ENCODE measurements around the gene SRSF6.

The SRSF6 gene

GRCh38 chr20:43460172-43460829 lies 2.6 kb downstream of the SRSF6 start:
- no peak overlapping the region for H3K27ac ChIP-seq
- H3K9ac ChIP-seq: no peak overlapping the region
- TF ChIP-seq Cebpa-rat (IDR thresholded peaks at IDR 0.05): no peak
- no peak overlapping the region; the same call in 1 of the 2 replicates for H3K4me2 ChIP-seq
- no peaks in the 10 kb centered on the region for H3K9me3 ChIP-seq
- peaks cover 24% of the 10 kb centered on the region for H3K4me1 ChIP-seq
- peaks cover 65% of the 10 kb centered on the region for H3K36me3 ChIP-seq
- H3K27me3 ChIP-seq: no peaks in the 10 kb centered on the region
- peaks cover 73% of the 10 kb centered on the region for H4K20me1 ChIP-seq
- no peak overlapping the region for H3K4me3 ChIP-seq

DNA sequence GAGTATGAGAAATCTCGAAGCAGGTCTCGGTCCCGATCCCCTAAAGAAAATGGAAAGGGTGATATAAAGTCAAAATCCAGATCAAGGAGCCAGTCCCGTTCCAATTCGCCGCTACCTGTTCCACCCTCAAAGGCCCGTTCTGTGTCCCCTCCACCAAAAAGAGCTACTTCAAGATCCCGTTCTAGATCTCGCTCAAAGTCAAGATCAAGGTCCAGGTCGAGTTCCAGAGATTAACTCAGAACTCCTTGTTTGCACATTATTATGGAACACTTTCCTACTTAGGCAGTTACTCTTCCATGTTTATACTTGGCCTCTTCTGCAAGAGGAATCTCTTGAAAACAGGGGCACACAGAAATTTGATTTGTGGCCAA lies 3.1 kb downstream of the SRSF6 start:
- H3K27ac ChIP-seq: no peak overlapping the region
- no peak overlapping the region for H3K9ac ChIP-seq
- no peaks in the 10 kb centered on the region for H3K27me3 ChIP-seq
- TF ChIP-seq Cebpa-rat (IDR thresholded peaks at IDR 0.05): no peak
- peaks cover 24% of the 10 kb centered on the region for H3K4me1 ChIP-seq
- H3K36me3 ChIP-seq: peaks cover 70% of the 10 kb centered on the region
- no peaks in the 10 kb centered on the region for H3K9me3 ChIP-seq
- H4K20me1 ChIP-seq: peaks cover 78% of the 10 kb centered on the region
- H3K4me3 ChIP-seq: no peak overlapping the region
- no peak overlapping the region for H3K4me2 ChIP-seq

GRCh38 chr20:43461894-43462659 lies 4.4 kb downstream of the SRSF6 start:
- Histone ChIP-seq H3K4me1 (peaks cover 16% of the 10 kb centered on the region), H3K4me2 (no peak overlapping the region), H3K9ac (no peak overlapping the region), H3K27me3 (no peaks in the 10 kb centered on the region), H3K4me3 (no peak overlapping the region), H3K27ac (no peak overlapping the region), H3K9me3 (no peaks in the 10 kb centered on the region), H3K36me3 (peaks cover 82% of the 10 kb centered on the region), H4K20me1 (peaks cover 91% of the 10 kb centered on the region)
- no peak for TF ChIP-seq Cebpa-rat (IDR thresholded peaks at IDR 0.05)

DNA sequence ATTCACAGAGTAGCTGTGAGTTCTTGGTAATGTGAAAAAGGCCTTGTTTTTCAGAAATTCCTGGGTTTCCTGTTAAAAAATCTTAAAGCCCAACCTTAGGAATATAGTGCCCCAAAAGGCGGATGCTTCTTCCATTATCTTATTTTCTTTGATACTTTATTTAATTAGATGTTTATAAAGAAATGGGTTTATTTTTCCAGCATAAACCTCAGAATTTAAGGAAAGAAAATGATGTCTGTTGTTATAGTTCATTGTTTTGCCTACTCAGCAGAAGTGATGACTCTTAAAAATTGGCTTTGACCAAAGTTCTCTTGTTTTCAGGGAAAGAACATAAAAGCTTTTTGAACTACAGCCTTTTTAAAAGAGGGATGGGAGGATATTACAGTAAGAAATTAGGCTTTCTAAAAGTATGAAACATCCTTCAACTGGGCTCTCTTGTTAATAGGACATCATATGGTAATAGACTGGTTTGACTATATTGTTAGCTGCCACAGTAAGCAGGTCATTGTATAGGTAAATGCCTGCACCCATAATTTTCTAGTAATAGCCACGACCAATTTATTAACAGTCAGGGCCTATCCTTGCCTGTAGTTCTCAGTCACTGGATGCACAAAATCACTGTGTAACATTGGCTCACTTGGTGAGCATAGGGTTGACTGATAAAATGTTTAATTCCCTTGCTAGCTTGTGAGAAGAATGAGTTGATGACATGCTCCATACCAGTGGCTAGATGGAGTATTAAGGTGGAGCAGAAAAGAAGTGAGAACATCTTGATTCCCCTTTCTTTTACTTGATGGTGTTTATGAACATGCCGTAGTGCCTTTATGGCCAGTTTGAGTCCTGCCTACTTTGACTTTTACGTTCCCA lies 5.2 kb downstream of the SRSF6 start:
- H3K36me3 ChIP-seq: peaks cover 87% of the 10 kb centered on the region
- H3K27me3 ChIP-seq: no peaks in the 10 kb centered on the region
- no peak overlapping the region for H3K9ac ChIP-seq
- no peaks in the 10 kb centered on the region for H3K9me3 ChIP-seq
- no peak overlapping the region for H3K27ac ChIP-seq
- H3K4me1 ChIP-seq: peaks cover 16% of the 10 kb centered on the region
- no peak for TF ChIP-seq Cebpa-rat (IDR thresholded peaks at IDR 0.05)
- H4K20me1 ChIP-seq: peaks cover 99% of the 10 kb centered on the region
- no peak overlapping the region for H3K4me2 ChIP-seq
- no peak overlapping the region for H3K4me3 ChIP-seq

DNA sequence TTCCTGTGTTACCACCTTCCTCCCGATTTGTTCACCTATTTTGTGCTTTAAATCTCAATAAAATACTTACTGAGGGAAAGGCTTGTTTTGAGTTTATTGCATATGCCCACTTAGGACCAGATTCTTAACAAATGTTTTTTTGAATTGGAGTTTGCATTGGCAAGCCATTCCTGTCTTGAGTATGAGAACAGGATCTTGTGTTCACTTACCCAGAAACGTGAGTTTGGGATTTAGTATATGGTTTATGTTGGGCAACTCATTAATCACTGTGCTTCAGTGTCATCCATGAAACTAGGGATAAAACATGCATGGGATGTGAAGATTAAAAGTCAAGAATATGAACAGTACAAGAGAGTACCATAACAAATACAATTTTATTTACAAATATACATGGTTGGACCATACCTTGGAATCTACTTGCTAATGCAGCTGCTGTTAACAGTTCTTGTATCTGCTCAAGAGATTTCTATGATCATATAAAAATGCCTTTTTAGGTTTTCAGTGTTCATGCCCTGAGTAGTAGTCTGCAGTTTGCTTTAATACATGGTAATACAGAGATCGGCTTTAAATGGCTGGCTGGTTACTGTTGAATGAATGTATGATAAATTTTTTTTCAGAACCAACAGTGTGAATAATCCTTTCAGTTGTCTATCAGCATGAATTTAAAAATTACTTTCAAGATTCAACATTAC lies 6.0 kb downstream of the SRSF6 start:
- Histone ChIP-seq H3K4me2 (no peak overlapping the region), H3K36me3 (peaks cover 94% of the 10 kb centered on the region), H3K9me3 (no peaks in the 10 kb centered on the region), H3K27me3 (no peaks in the 10 kb centered on the region), H3K4me3 (no peak overlapping the region), H4K20me1 (peaks cover 100% of the 10 kb centered on the region), H3K9ac (no peak overlapping the region), H3K27ac (no peak overlapping the region), H3K4me1 (peaks cover 16% of the 10 kb centered on the region)
- TF ChIP-seq Cebpa-rat (IDR thresholded peaks at IDR 0.05): no peak

- Histone ChIP-seq H3K27ac (no peak overlapping the region), H3K9me3 (no peaks in the 10 kb centered on the region), H3K9ac (no peak overlapping the region), H3K4me1 (peaks cover 11% of the 10 kb centered on the region), H4K20me1 (peaks cover 100% of the 10 kb centered on the region), H3K4me3 (no peak overlapping the region), H3K4me2 (no peak overlapping the region), H3K27me3 (no peaks in the 10 kb centered on the region), H3K36me3 (peaks cover 96% of the 10 kb centered on the region)
- TF ChIP-seq Cebpa-rat (IDR thresholded peaks at IDR 0.05): no peak
These were observed 6.6 kb downstream of the SRSF6 start for GRCh38 chr20:43464219-43464790.

- Histone ChIP-seq H3K4me3 (no peak overlapping the region), H3K27me3 (no peaks in the 10 kb centered on the region), H3K9ac (no peak overlapping the region), H3K4me1 (no peaks in the 10 kb centered on the region; the same call in 1 of the 2 replicates), H3K27ac (no peak overlapping the region), H4K20me1 (peaks cover 100% of the 10 kb centered on the region), H3K36me3 (peaks cover 96% of the 10 kb centered on the region), H3K4me2 (no peak overlapping the region), H3K9me3 (no peaks in the 10 kb centered on the region)
- no peak for TF ChIP-seq Cebpa-rat (IDR thresholded peaks at IDR 0.05)
These were observed 7.9 kb downstream of the SRSF6 start for GRCh38 chr20:43465625-43465943.

DNA sequence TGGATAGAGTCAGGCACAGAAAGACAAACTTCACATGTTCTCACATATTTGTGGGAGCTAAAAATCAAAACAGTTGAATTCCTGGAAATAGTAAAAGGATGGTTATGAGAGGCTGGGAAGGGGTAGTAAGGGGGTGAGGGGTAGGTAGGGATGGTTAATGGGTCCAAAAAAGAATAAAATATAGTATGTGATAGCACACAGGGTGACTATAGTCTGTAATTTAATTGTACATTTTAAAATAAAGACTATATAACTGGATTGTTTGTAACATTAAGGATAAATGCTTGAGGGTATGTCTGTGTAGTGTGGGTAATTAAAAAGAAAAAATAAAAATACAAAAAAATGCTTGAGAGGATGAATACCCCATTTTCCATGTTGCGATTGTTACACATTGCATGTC lies 9.9 kb downstream of the SRSF6 start:
- H3K4me1 ChIP-seq: no peaks in the 10 kb centered on the region
- H3K9ac ChIP-seq: no peak overlapping the region
- peaks cover 95% of the 10 kb centered on the region for H3K36me3 ChIP-seq
- H4K20me1 ChIP-seq: peaks cover 93% of the 10 kb centered on the region
- H3K27ac ChIP-seq: no peak overlapping the region
- no peak overlapping the region for H3K4me3 ChIP-seq
- no peaks in the 10 kb centered on the region for H3K27me3 ChIP-seq
- no peak overlapping the region for H3K4me2 ChIP-seq
- H3K9me3 ChIP-seq: no peaks in the 10 kb centered on the region
- TF ChIP-seq Cebpa-rat (IDR thresholded peaks at IDR 0.05): no peak

GRCh38 chr20:43472671-43473380 lies 15.1 kb downstream of the SRSF6 start:
- Histone ChIP-seq H3K36me3 (peaks cover 46% of the 10 kb centered on the region), H3K27ac (no peak overlapping the region), H3K4me1 (no peaks in the 10 kb centered on the region), H4K20me1 (peaks cover 47% of the 10 kb centered on the region), H3K4me3 (no peak overlapping the region), H3K4me2 (no peak overlapping the region), H3K27me3 (no peaks in the 10 kb centered on the region), H3K9ac (no peak overlapping the region), H3K9me3 (no peaks in the 10 kb centered on the region)
- TF ChIP-seq Cebpa-rat (IDR thresholded peaks at IDR 0.05): no peak
